GOT3 (cell line): ENCODE data around the gene MTA1.

Experiments used
- DNase-seq: peaks from one replicate; lab custom pipeline; 2025; ENCODE audit warnings: mixed read lengths; lab: John Stamatoyannopoulos, UW

The MTA1 gene

DNA sequence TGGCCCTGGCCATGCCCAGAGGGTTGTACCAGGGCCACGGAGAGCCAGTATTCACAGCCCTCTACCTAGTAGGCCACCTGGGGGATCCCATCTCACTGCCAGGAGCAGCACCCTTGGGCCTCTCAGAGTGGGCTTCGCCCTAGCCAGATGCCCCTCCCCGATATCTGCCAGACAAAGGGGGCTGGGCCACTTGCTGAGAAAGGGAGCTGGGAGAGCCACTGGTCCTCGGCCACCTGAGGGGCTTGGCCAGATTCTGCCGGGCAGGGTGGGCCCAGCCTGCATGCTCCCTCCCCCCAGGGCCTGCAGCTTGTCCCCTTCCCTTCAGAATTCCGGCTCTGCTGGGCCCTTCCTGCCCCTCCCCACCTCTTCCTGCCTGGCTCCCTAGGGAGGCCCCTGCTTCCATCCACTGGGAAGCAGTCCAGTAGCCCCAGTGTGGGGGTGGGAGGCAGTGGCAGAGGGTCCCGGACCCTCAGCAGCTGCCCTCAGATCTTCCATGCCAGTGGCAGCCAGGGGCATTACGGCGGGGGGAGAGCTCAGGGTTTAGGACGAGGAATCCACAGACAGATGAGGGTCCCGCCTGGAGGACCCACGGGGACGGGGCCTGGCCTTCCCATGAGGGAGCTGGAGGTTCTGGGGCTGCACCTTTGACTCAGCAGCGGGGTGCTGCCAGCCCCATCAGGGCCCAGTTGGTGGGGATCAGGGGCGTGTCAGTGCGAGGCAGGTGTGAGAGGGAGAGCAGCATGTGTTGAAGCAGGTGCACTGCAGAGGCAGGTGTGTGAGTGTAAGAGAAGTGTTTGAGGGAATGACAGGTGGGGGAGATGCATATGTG lies 57.4 kb downstream of the MTA1 start:
- no peak for DNase-seq

DNA sequence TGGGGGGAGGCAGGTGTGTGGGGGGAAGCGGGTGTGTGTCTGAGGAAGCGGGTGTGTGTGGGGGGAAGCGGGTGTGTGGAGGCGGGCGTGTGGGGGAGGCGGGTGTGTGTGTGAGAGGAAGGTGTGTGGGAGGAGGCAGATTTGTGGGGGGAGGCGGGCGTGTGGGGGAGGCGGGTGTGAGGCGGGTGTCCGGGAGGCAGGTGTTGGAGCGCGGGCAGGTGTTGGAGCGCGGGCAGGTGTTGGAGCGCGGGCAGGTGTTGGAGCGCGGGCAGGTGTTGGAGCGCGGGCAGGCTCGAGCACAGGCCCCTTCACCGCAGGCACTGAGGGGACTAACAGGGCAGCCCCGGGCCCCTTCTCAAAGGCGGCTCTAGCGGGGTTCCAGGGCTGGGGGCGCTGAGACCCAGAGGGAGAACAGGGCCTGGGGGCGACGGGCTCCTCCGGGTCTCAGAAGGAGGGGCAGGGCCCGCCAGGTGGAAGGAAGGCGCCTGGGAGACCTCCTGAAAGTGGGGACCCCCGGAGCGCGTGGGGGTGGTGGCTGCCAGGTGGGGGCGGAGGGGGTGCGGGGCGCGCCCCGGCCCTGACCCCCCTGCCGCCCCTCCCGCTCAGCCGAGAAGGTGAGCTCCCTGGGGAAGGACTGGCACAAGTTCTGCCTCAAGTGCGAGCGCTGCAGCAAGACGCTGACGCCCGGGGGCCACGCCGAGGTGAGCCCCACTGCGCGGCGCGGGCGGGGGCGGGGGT lies 58.2 kb downstream of the MTA1 start:
- DNase-seq = no peak

DNA sequence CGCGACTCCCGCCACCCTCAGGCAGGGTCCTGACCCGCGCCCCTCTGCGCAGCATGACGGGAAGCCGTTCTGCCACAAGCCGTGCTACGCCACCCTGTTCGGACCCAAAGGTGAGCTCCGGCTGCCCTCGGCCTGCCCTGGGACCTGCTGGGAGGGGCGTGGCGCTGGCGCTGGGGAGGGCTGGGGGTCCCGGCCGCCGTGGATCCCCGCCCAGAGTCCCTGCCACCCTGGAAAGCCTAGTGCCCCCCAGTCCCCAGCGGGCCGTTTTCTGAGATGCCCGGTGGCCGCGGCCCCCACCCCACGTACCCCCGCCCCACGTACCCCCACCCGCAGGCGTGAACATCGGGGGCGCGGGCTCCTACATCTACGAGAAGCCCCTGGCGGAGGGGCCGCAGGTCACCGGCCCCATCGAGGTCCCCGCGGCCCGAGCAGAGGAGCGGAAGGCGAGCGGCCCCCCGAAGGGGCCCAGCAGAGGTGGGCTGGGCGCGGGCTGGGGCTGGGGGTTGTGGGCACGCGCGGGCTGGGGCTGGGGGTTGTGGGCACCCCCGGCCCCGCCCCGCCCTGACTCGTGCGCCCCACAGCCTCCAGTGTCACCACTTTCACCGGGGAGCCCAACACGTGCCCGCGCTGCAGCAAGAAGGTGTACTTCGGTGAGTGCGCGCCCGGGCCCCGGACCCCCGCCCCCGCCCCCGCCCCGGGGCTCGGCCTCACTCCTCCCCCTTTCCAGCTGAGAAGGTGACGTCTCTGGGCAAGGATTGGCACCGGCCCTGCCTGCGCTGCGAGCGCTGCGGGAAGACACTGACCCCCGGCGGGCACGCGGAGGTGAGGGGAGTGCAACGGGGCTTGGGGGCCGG lies 59.0 kb downstream of the MTA1 start:
- no peak for DNase-seq

- no peak for DNase-seq
Observed at GRCh38 chr14:105479431-105480158, 60.0 kb downstream of the MTA1 start.

GRCh38 chr14:105480199-105480746 lies 60.6 kb downstream of the MTA1 start:
- DNase-seq = no peak

DNA sequence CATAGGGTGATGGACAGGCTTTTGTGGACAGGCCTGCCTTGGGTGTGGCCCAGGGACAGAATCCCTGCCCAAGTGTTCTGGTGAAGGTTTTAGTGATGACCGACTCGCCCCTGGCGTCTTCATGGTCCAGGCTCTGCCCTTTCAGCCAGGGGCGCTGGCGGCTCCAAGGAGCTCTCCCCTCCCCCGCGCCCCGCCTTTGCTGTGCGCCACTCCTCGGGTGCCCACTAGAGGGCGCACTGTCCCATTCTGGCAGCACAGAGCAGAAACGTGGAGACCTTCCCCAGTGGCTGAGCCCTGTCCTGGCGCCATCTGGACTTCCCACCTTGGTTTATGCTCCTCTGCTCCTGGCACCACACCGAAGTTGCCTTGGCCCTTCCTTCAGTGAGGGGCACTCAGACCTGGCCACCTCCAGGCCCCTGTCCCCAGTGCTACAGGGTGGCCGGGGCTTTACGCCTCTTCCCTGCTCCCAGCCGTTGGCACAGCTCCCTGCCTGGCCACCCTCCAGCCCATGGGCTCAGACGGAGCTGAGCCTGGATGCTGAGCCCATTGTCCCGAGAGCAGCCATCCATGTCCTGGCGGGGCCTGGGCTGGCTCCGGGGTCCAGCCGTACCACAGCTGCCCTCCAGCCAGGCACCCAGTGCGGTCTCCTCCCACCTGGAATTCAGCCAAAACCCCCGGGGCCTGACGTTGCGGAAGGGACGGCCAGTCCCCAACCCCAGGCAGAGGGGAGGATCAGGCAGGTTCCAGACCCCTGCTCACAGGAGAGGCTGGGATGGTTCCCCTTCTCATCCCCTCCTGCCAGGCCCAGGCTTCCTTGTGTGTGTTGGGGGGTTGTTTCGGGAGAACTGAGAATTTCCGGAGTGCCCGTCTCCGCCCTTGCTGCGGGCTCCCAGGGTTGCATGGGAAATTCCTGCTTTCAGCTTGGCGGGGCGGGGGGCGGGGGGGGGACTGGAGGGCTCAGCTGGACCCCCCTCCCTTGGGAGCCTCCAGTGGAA lies 61.5 kb downstream of the MTA1 start:
- DNase-seq = peak; percentile 59

- peak; percentile 47 for DNase-seq
Observed at GRCh38 chr14:105481886-105482457, 62.3 kb downstream of the MTA1 start.

DNA sequence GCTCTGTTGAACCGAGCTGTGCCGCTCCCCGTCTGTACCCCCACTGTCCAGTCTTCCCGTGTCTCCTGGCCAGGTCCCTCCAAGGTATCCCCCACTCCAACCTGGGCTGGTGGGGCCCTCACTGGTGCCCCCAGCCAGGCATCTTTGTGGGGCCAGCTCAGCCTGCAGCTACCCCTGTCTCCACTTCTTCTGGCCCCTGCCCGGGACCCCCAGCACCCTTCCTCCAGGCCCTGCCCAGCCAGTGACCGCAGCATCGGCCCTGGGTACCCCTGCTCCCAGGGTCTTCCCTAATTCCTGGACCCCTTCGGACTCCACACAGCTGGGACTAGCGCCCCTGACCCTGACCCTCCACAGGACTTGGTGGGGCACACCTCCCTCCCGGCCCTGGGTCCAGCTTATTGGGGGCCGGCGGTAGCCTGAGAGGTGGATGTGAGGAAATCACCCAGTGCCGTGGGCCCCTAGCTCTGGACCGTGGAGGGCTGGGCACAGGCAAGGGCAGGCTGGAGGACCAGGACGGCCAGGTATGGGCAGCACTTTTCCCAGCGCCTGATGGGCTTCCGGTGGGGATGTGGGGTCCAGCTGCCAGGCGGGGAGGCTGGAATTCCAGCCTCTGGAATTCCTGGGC lies 63.0 kb downstream of the MTA1 start:
- no peak for DNase-seq

GRCh38 chr14:105483300-105484068 lies 63.9 kb downstream of the MTA1 start:
- no peak for DNase-seq

GRCh38 chr14:105484069-105484996 lies 64.7 kb downstream of the MTA1 start:
- DNase-seq = no peak

DNA sequence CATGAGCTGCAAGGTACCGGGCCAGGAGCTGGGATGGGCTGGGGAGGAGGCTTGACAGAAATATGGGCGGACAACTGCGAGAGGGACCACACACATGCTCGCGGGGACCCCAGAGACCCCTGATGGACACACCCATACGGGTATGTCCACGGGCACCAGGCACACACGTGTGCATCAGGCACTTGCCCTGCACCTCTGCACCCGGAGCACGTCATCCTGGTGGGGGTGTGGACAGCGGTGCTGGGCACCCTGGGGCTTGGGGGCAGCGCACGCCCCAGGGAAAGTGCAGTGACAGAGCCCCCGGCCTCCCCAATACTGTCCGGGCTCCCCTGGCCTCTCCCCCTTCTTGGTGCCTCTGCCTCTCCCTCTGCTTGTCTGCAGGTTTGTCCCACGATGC lies 65.4 kb downstream of the MTA1 start:
- no peak for DNase-seq

GRCh38 chr14:105485739-105486162 lies 66.1 kb downstream of the MTA1 start:
- no peak for DNase-seq

DNA sequence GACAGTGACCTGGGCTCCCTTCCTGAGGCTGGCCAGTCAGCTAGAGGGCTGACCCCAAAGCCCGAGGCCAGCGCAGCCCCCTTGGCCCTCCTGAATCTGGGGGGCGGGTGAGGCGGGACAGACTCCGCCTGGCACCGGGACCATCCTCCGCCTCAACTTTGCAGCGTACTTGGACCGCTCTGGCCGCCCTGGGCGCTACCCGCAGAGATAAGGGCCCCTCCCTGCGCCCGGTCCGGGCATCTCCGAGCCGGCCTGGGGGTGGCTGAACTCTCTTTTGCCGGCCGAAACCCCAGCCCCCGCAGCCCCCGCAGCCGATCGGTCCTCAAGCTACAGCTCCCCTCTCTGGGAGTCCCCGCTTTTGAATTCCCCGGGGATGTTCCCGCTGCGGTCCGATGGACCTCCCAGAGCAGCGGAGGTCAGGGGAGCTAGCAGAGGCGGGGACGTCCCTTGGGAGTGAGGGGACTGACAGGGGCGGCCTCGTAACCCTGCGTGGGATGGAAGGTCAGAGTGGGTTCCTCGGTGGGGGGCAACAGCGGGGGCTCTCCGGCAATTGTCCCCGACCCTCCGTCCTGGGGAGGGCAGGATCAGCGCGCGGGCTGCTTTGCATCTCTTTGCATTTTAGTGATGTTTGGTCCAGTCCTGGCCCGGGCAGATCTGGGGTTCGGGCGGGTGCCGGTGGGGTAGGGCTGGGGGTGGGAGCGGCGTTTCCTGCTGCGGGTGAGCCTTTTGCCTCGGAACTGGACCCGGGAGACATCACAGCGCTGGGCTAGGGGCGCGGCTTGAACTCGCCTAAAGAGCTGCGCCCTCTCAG lies 66.7 kb downstream of the MTA1 start, which contains the start of gene CRIP1:
Gene CRIP1, plus strand, starts transcription at position 724 of the 811 bp plus-strand sequence. CDS start 374 bp downstream, outside the sequence.
- no peak for DNase-seq

DNA sequence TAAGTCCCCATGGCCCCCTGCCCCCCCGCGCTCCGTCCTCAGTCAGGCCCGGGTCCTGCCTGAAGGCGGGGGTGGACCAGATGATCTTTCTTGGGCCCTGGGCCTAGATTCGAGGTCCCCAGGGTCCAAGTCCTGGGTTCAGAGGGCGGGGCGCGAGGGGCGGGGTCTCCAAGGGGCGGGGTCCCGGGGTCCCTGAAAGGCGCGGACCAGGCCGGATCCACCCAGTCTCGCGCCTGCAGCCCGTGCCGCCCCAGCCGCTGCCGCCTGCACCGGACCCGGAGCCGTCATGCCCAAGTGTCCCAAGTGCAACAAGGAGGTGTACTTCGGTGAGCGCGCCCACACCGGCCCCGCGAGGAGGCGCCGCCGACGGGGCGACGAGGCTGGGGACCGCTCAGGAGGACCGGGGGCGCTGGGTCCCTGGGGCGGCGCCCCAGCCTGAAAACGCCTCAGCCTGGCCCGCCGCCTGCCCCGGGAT lies 67.4 kb downstream of the MTA1 start:
- DNase-seq = no peak

GRCh38 chr14:105487449-105487985 lies 67.9 kb downstream of the MTA1 start:
- no peak for DNase-seq
